GM06990 (cell line): Measurements from ENCODE around the gene TUBD1.
A peak's percentile ranks its signal among the peaks of the same experiment; 100 is the strongest.

ENCODE experiments used
- DNase-seq: peaks from one replicate; pipeline ENCODE4 v3.0.0-alpha.2; 2011; ENCODE audit not compliant: insufficient read length; ENCODE audit errors: extremely low read depth
- H3K27me3 ChIP-seq: replicated peaks from 2 replicates; pipeline ENCODE4 v1.6.0; 2011; ENCODE audit warnings: low read length; ENCODE audit not compliant: control insufficient read depth, insufficient read depth
- H3K36me3 ChIP-seq: 2 replicates; pipeline ENCODE4 v1.5.1; 2011; ENCODE audit warnings: low read length; ENCODE audit not compliant: control insufficient read depth, insufficient read depth
- H3K4me3 ChIP-seq: replicated peaks from 2 replicates; pipeline ENCODE4 v1.5.1; 2011; ENCODE audit warnings: low read depth, mild to moderate bottlenecking, control low read depth, low read length
- CTCF ChIP-seq: IDR thresholded peaks from 2 replicates; pipeline ENCODE4 v1.5.1; 2011; ENCODE audit warnings: low read length, control low read depth, mild to moderate bottlenecking, inconsistent platforms; ENCODE audit not compliant: insufficient read depth, poor library complexity, severe bottlenecking

TUBD1 gene

GRCh38 chr17:59914274-59914854 lies 21.6 kb upstream of the TUBD1 start:
- peak; percentile 46 for TF ChIP-seq CTCF
- peak; percentile 21 for DNase-seq
- Histone ChIP-seq H3K27me3 (no peaks in the 10 kb centered on the region), H3K4me3 (no peak overlapping the region), H3K36me3 (peaks cover 4% of the 10 kb centered on the region)

GRCh38 chr17:59907467-59907866 lies 14.7 kb upstream of the TUBD1 start:
- Histone ChIP-seq H3K36me3 (no peaks in the 10 kb centered on the region; the same call in none of the 2 replicates), H3K27me3 (no peaks in the 10 kb centered on the region), H3K4me3 (no peak overlapping the region)
- no peak for TF ChIP-seq CTCF
- no peak for DNase-seq

- no peak for TF ChIP-seq CTCF
- Histone ChIP-seq H3K27me3 (no peaks in the 10 kb centered on the region), H3K4me3 (no peak overlapping the region), H3K36me3 (no peaks in the 10 kb centered on the region; the same call in 1 of the 2 replicates)
- DNase-seq: no peak
Measured at GRCh38 chr17:59903455-59903854, 10.7 kb upstream of the TUBD1 start.

GRCh38 chr17:59901604-59902003 lies 8.9 kb upstream of the TUBD1 start:
- TF ChIP-seq CTCF: no peak
- H3K27me3 ChIP-seq: no peaks in the 10 kb centered on the region
- no peak for DNase-seq
- no peaks in the 10 kb centered on the region; the same call in 1 of the 2 replicates for H3K36me3 ChIP-seq
- no peak overlapping the region for H3K4me3 ChIP-seq

GRCh38 chr17:59899099-59899498 lies 6.4 kb upstream of the TUBD1 start:
- H3K4me3 ChIP-seq: no peak overlapping the region
- H3K36me3 ChIP-seq: no peaks in the 10 kb centered on the region
- H3K27me3 ChIP-seq: no peaks in the 10 kb centered on the region
- no peak for TF ChIP-seq CTCF
- DNase-seq: no peak

GRCh38 chr17:59897090-59897489 lies 4.3 kb upstream of the TUBD1 start:
- H3K27me3 ChIP-seq: no peaks in the 10 kb centered on the region
- no peaks in the 10 kb centered on the region for H3K36me3 ChIP-seq
- H3K4me3 ChIP-seq: no peak overlapping the region
- no peak for TF ChIP-seq CTCF
- DNase-seq: no peak
